Measurements from ENCODE around the gene SFRP2.
A peak's percentile ranks its signal among the peaks of the same experiment; 100 is the strongest.

DNA sequence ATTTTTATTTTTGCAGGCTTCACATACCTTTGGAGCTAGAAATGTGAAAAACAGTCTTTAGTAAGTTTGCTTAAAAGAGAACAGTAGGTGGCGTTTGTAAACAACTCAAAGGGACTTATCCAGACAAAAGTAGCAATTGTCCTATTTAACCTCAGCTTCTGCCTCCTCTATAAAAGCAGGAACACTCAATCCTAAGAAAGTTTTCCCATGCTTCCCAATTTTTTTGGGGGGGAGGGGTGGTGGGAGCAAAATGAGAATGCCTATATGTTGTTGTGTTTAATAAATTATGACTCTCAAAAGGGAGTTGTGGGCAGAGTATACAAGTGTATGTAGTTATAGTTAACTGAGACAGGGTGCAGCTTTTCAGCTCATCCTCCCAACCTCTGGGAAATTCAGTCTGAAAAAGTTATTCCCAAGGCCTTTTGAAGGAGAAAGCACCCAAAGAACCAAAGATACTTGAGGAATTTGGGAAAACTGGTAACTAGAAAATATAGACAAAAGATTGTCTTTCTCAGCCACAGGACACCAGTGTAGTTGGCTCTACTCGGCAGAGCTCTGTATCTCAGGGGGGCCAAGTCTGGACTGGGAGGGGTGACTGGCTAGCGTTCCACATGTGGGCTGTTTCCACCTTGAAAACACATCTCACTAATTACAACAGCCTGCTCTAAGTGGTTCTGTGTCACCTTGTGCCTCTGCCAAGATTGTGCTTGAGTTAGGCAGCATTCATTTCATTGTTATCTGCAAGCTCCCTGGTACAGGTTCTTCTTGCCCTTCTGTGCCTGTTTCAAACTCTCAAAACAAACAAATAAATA, 2.8 kb downstream of the SFRP2 start:
- TF ChIP-seq, protein P1, sequence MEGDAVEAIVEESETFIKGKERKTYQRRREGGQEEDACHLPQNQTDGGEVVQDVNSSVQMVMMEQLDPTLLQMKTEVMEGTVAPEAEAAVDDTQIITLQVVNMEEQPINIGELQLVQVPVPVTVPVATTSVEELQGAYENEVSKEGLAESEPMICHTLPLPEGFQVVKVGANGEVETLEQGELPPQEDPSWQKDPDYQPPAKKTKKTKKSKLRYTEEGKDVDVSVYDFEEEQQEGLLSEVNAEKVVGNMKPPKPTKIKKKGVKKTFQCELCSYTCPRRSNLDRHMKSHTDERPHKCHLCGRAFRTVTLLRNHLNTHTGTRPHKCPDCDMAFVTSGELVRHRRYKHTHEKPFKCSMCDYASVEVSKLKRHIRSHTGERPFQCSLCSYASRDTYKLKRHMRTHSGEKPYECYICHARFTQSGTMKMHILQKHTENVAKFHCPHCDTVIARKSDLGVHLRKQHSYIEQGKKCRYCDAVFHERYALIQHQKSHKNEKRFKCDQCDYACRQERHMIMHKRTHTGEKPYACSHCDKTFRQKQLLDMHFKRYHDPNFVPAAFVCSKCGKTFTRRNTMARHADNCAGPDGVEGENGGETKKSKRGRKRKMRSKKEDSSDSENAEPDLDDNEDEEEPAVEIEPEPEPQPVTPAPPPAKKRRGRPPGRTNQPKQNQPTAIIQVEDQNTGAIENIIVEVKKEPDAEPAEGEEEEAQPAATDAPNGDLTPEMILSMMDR (IDR thresholded peaks at IDR 0.05) = peak; percentile 55
- TF ChIP-seq EZH2 (IDR thresholded peaks at IDR 0.05) = no peak
